Common myeloid progenitor, CD34-positive (primary cell): ENCODE measurements around the gene ZNF750.

ENCODE experiments used
- CTCF ChIA-PET: fragments of 350-600 bp; sonication (Branson Sonifier 250); formaldehyde crosslinking; loops from one replicate; lab custom pipeline; 2021; ENCODE audit warnings: antibody characterized with exemption; lab: Charles Lee
- POLR2A ChIA-PET: fragments of 350-600 bp; sonication (Branson Sonifier 250); formaldehyde crosslinking; loops from one replicate; lab custom pipeline; 2021; ENCODE audit warnings: antibody characterized with exemption; lab: Charles Lee
- DNase-seq, 3 donors: peaks; one replicate each; pipeline versions ENCODE4 v3.0.0 to v3.0.0-alpha.2; 2013
- H3K27ac ChIP-seq, 2 experiments: 1 replicate in 1 of 2; 2 replicates in 1 of 2; pipeline ENCODE4 v1.7.0; 2013; ENCODE audit warnings: inconsistent platforms in 2 of 2, low read length in 2 of 2, mild to moderate bottlenecking in 2 of 2, low read depth in 1 of 2, moderate library complexity in 1 of 2; ENCODE audit not compliant: severe bottlenecking in 2 of 2, insufficient read depth in 1 of 2, poor library complexity in 1 of 2
- H3K27me3 ChIP-seq, 5 experiments: replicated peaks in 2 of 5; 1 replicate in 3 of 5; 2 replicates in 2 of 5; pipeline versions ENCODE4 v1.6.1 to v1.7.0; 2013; ENCODE audit warnings: low read length in 4 of 5, mild to moderate bottlenecking in 2 of 5, moderate library complexity in 2 of 5, inconsistent platforms in 1 of 5; ENCODE audit not compliant: insufficient read depth in 5 of 5, control insufficient read depth in 4 of 5
- H3K36me3 ChIP-seq, 4 experiments: 1 replicate in 2 of 4; 2 replicates in 2 of 4; pipeline versions ENCODE4 v1.6.1 to v1.7.0; 2013; ENCODE audit warnings: low read length in 3 of 4, control low read depth in 1 of 4, mild to moderate bottlenecking in 1 of 4; ENCODE audit not compliant: control insufficient read depth in 4 of 4, insufficient read depth in 4 of 4
- H3K4me1 ChIP-seq, 4 experiments: 1 replicate in 3 of 4; 2 replicates in 1 of 4; pipeline versions ENCODE4 v1.6.1 to v1.7.1; 2013; ENCODE audit warnings: low read length in 3 of 4, mild to moderate bottlenecking in 3 of 4, control low read depth in 1 of 4, inconsistent platforms in 1 of 4, moderate library complexity in 1 of 4; ENCODE audit not compliant: control insufficient read depth in 4 of 4, insufficient read depth in 4 of 4; ENCODE audit errors: control extremely low read depth in 1 of 4
- H3K4me3 ChIP-seq, 7 experiments: 1 replicate in 4 of 7; 2 replicates in 3 of 7; pipeline versions ENCODE4 v1.5.1 to v1.7.0; 2013; ENCODE audit warnings: mild to moderate bottlenecking in 7 of 7, low read length in 6 of 7, moderate library complexity in 6 of 7, inconsistent platforms in 2 of 7, low read depth in 2 of 7, control low read depth in 1 of 7; ENCODE audit not compliant: insufficient read depth in 4 of 7, control insufficient read depth in 1 of 7; ENCODE audit errors: extremely low read depth in 1 of 7
- H3K9me3 ChIP-seq, 5 experiments: 1 replicate in 4 of 5; 2 replicates in 1 of 5; pipeline versions ENCODE4 v1.6.1 to v1.7.1; 2013; ENCODE audit warnings: low read length in 4 of 5, mild to moderate bottlenecking in 2 of 5, inconsistent platforms in 1 of 5, low read depth in 1 of 5, moderate library complexity in 1 of 5; ENCODE audit not compliant: control insufficient read depth in 4 of 5, insufficient read depth in 2 of 5; ENCODE audit errors: control extremely low read depth in 1 of 5
- WGBS: methylation state at CpG from one replicate; pipeline ENCODE4 v1.1.5; 2013; ENCODE audit not compliant: insufficient coverage; 5-methylcytosine and 5-hydroxymethylcytosine counted together

ZNF750 gene

GRCh38 chr17:82807562-82807961 lies 32.3 kb downstream of the ZNF750 start:
- DNase-seq = no peak
- H3K27ac ChIP-seq = no peak overlapping the region
- H3K4me3 ChIP-seq = no peak overlapping the region
- ChIA-PET POLR2A (no interaction called here), CTCF (interaction anchor here (1.2 to 1.5 kb wide), 2 partner anchors 31 to 51 kb away, joined by 3 to 5 read pairs; no protein-coding TSS in a partner anchor)
- peaks cover 3 to 54% (median 28%) of the 10 kb centered on the region in 4 experiments for H3K36me3 ChIP-seq
- H3K9me3 ChIP-seq = no peaks in the 10 kb centered on the region
- no peaks in the 10 kb centered on the region for H3K27me3 ChIP-seq
- no peaks in the 10 kb centered on the region for H3K4me1 ChIP-seq
- WGBS = 97% methylated on average over 16 of the region's 21 CpGs

GRCh38 chr17:82807101-82807500 lies 32.7 kb downstream of the ZNF750 start:
- H3K27ac ChIP-seq = no peak overlapping the region
- H3K27me3 ChIP-seq = no peaks in the 10 kb centered on the region
- 94% methylated on average over 7 of the region's 9 CpGs for whole genome bisulfite sequencing
- H3K4me1 ChIP-seq = no peaks in the 10 kb centered on the region
- no peaks in the 10 kb centered on the region for H3K9me3 ChIP-seq
- peaks cover 3 to 51% (median 27%) of the 10 kb centered on the region in 4 experiments for H3K36me3 ChIP-seq
- POLR2A ChIA-PET = no interaction called here
- no peak overlapping the region for H3K4me3 ChIP-seq
- DNase-seq = no peak
- CTCF ChIA-PET = interaction anchor here (1.2 to 1.5 kb wide), 2 partner anchors 31 to 51 kb away, joined by 3 to 5 read pairs; no protein-coding TSS in a partner anchor

DNA sequence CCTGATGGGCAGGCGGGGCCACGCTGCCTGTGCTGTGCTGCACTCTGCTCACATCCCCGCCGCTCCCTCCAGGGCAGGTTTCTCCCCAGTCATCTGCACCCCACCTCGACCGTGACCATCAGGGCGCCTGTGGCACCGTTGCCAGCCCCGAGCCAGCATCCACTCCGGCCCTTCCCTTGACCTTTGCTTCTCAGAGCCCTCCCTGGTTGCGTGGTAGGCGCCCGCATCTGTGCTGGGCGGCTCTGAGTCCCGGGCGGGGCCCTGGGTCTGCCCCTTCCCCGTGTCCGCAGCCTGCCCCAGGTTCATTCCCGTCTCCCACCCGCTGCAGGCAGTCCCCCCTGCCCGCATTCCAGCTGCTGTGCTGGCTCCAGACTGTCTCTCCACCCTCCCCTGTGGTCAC lies 33.2 kb downstream of the ZNF750 start:
- Histone ChIP-seq H3K4me1 (no peaks in the 10 kb centered on the region), H3K9me3 (no peaks in the 10 kb centered on the region), H3K27me3 (no peaks in the 10 kb centered on the region), H3K36me3 (peaks cover 3 to 46% (median 24%) of the 10 kb centered on the region in 4 experiments), H3K4me3 (no peak overlapping the region), H3K27ac (no peak overlapping the region)
- POLR2A ChIA-PET = no interaction called here
- no peak for DNase-seq
- CTCF ChIA-PET = interaction anchor here (1.2 to 1.5 kb wide), 2 partner anchors 32 to 52 kb away, joined by 3 to 5 read pairs; no protein-coding TSS in a partner anchor
- WGBS = 99% methylated on average over 21 of the region's 21 CpGs

- Histone ChIP-seq H3K9me3 (no peaks in the 10 kb centered on the region), H3K36me3 (peaks cover 3 to 39% (median 22%) of the 10 kb centered on the region in 4 experiments), H3K27ac (no peak overlapping the region), H3K4me1 (no peaks in the 10 kb centered on the region), H3K4me3 (no peak overlapping the region), H3K27me3 (no peaks in the 10 kb centered on the region)
- ChIA-PET POLR2A (no interaction called here), CTCF (interaction anchor here (1.4 kb wide), 1 partner anchor 9 kb away, joined by 4 read pairs; no protein-coding TSS in a partner anchor)
- WGBS = 98% methylated on average over 16 of the region's 19 CpGs
- DNase-seq = no peak
Measured at GRCh38 chr17:82805823-82806222, 34.0 kb downstream of the ZNF750 start.

DNA sequence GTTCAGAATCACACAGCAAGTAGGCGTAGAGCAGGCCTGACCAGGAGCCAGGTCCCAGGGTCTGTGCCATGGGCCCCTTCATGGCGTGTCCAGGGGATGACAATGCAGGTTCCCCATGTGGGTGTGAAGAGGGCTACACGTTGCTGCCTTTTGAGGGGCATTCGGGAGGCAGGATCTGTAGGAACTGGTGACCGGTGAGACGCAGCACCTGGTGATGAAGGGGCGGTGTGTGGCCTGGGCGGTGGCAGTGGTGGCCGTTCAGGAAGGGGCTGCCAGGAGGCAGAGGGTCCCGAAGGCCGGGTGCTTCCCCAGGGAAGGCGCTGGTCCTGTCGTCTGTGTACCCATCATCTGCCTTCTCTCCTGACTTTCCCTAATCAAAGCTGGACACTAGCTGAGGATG lies 34.6 kb downstream of the ZNF750 start:
- Histone ChIP-seq H3K36me3 (peaks cover 0 to 39% (median 21%) of the 10 kb centered on the region in 4 experiments), H3K27me3 (no peaks in the 10 kb centered on the region), H3K9me3 (no peaks in the 10 kb centered on the region), H3K4me3 (no peak overlapping the region), H3K27ac (no peak overlapping the region), H3K4me1 (no peaks in the 10 kb centered on the region)
- ChIA-PET POLR2A (no interaction called here), CTCF (interaction anchor here (1.4 kb wide), 1 partner anchor 9 kb away, joined by 4 read pairs; no protein-coding TSS in a partner anchor)
- DNase-seq = no peak
- WGBS = over 99% methylated on average over 13 of the region's 13 CpGs

DNA sequence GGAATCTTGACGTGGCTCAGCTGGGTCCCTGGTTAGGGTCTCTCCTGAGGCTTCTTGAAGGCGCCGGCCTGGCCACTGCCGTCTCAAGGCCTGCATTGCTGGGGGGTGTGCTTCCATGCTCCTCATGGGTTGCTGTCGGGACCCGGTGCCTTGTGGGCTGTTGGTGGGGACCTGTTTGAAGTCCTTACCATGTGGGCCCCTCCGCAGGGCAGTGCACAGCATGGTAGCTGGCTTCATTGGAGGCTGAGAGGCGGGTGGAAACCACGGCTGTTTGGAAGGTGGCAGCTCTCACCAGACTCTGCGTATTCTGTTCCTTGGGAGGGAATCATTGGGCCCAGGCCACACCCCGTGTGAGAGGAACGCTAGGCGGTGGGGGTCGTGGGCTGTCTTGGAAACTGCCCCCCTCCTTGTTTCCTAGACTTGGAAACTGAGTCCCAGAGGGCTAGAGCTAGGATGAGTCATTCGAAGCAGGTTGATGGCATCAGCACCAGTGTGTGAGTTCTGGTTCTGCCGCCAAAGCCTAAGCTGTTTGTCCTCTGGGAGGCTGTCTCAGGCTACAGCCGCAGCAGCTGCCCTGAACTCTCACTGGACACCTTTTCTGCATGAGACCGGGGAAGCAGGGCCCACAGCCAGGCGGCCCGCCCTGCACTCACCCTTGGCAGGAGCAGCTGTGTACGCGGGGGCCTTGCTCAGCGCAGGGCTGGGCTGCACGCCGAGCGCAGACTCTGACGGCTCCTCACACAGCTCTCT lies 35.2 kb downstream of the ZNF750 start:
- Histone ChIP-seq H3K9me3 (no peaks in the 10 kb centered on the region), H3K27ac (no peak overlapping the region), H3K36me3 (peaks cover 0 to 41% (median 24%) of the 10 kb centered on the region in 4 experiments), H3K4me1 (no peaks in the 10 kb centered on the region), H3K27me3 (no peaks in the 10 kb centered on the region), H3K4me3 (no peak overlapping the region)
- 96% methylated on average over 23 of the region's 27 CpGs for WGBS
- ChIA-PET POLR2A (no interaction called here), CTCF (interaction anchor here (0.5 to 1.4 kb wide), 2 partner anchors 10 to 55 kb away, joined by 3 to 4 read pairs; no protein-coding TSS in a partner anchor)
- DNase-seq = no peak

DNA sequence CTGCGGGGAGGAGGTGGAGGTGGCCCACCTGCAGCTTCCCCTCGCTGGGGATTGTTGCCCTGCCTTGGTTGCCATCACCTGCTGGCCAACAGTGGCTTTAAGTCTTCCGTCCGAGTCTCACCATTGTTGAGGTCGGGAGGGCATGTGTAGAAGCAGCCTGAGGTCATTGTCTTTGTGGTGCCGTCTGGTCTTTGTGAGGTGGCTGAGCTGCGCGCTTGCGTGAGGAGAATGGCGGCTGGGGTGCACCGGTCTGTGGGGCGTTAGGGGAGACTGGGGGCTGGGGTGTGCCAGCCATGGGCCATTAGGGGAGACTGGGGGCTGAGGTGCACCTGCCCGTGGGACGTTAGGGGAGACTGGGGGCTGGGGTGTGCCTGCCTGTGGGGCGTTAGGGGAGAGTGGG lies 36.2 kb downstream of the ZNF750 start:
- CTCF ChIA-PET = no interaction called here
- no peaks in the 10 kb centered on the region for H3K27me3 ChIP-seq
- POLR2A ChIA-PET = no interaction called here
- no peaks in the 10 kb centered on the region for H3K9me3 ChIP-seq
- peaks cover 2 to 44% (median 22%) of the 10 kb centered on the region in 4 experiments for H3K36me3 ChIP-seq
- H3K4me1 ChIP-seq = no peaks in the 10 kb centered on the region
- 100% methylated on average over 12 of the region's 15 CpGs for WGBS
- no peak overlapping the region for H3K4me3 ChIP-seq
- DNase-seq = no peak
- H3K27ac ChIP-seq = no peak overlapping the region
